Cardiac muscle cell (in vitro differentiated cells and primary cell): Measurements from ENCODE around the gene OR8J3. TPM values are rescaled to one million over a fixed set of nuclear protein-coding genes. Genes with fewer than 3 reads are reported as not detected.

ENCODE experiments used
- DNase-seq, 2 donors: peaks; one replicate each; pipeline versions ENCODE4 v3.0.0 to v3.0.0-alpha.2; 2010 to 2017; ENCODE audit warnings: low read depth in 1 of 2, low spot score in 1 of 2
- H3K27ac ChIP-seq: fragments of 200-600 bp; sonication (generic); 2 replicates; pipeline ENCODE4 v1.5.1; 2016
- H3K27me3 ChIP-seq: fragments of 200-600 bp; sonication (generic); 2 replicates; pipeline ENCODE4 v1.6.0; 2016; ENCODE audit warnings: control low read depth
- H3K36me3 ChIP-seq: fragments of 200-600 bp; sonication (generic); 2 replicates; pipeline ENCODE4 v1.5.1; 2016; ENCODE audit warnings: control low read depth
- H3K4me1 ChIP-seq: fragments of 200-600 bp; sonication (generic); 2 replicates; pipeline ENCODE4 v1.8.1; 2017; ENCODE audit warnings: low read depth, mild to moderate bottlenecking, mixed run types
- H3K4me3 ChIP-seq: fragments of 200-600 bp; sonication (generic); 2 replicates; pipeline ENCODE4 v1.5.1; 2016; ENCODE audit warnings: mild to moderate bottlenecking
- H3K9me3 ChIP-seq: fragments of 200-600 bp; sonication (generic); 2 replicates; pipeline ENCODE4 v1.5.1; 2017; ENCODE audit warnings: low read depth, mild to moderate bottlenecking, control low read depth
- polyA plus RNA-seq: library from polyadenylated mRNA; unstranded; fragments of >200 nt; fragmentation: Nextera tagmentation; extraction: Ambion mirVana; gene quantifications from 2 replicates; pipeline ENCODE4 v1.2.1, GENCODE V29; 2016
- total RNA-seq: library from RNA; depleted of rRNA; stranded (reverse); fragments of >200 nt; gene quantifications from 2 replicates; pipeline ENCODE4 v1.2.3, GENCODE V29; 2016
- TF ChIP-seq, protein P1 (sequence below): IDR thresholded peaks from 2 replicates; pipeline ENCODE4 v1.5.1; 2012; ENCODE audit warnings: low read depth, mild to moderate bottlenecking, low read length

The OR8J3 gene
- total RNA-seq (not detected in 2 replicates), polyA plus RNA-seq (not detected in 2 replicates)

DNA sequence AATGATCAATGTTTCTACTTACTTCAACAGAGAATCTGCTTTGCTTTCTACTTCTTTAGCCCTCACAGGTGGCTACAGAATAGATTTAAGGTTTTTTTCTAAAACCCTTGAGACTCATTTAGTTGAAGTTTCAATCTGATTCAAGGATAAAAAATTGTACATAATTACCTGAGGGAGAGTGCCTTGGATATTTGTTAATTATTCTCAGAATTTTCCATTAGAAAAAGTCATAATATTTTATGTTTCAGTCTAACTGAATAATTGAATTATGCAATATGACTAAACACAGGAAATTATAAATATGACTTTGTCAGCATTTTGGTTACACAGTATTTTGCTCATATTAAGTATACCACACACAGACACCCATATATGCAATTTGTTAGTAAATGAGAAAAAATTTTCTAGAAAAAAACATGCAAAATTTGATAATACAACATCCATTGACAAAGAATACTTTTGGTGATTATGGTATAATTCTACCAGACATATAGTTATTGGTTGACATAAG, at the start of gene OR8J3:
TSS of gene OR8J3 (minus strand) at position 51 of the 511 bp plus-strand sequence. CDS start 2,483 bp downstream, outside the sequence.
- Histone ChIP-seq H3K36me3 (no peaks in the 10 kb centered on the region), H3K4me3 (no peak within 1 kb of the TSS), H3K27ac (no peak within 1 kb of the TSS), H3K4me1 (no peaks in the 10 kb centered on the region), H3K9me3 (no peaks in the 10 kb centered on the region), H3K27me3 (no peaks in the 10 kb centered on the region)
- TF ChIP-seq, protein P1, sequence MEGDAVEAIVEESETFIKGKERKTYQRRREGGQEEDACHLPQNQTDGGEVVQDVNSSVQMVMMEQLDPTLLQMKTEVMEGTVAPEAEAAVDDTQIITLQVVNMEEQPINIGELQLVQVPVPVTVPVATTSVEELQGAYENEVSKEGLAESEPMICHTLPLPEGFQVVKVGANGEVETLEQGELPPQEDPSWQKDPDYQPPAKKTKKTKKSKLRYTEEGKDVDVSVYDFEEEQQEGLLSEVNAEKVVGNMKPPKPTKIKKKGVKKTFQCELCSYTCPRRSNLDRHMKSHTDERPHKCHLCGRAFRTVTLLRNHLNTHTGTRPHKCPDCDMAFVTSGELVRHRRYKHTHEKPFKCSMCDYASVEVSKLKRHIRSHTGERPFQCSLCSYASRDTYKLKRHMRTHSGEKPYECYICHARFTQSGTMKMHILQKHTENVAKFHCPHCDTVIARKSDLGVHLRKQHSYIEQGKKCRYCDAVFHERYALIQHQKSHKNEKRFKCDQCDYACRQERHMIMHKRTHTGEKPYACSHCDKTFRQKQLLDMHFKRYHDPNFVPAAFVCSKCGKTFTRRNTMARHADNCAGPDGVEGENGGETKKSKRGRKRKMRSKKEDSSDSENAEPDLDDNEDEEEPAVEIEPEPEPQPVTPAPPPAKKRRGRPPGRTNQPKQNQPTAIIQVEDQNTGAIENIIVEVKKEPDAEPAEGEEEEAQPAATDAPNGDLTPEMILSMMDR = no peak
- no peak for DNase-seq

GRCh38 chr11:56188602-56189001, 48.6 kb upstream of the OR8J3 start:
- H3K9me3 ChIP-seq = no peaks in the 10 kb centered on the region
- no peak overlapping the region for H3K27ac ChIP-seq
- TF ChIP-seq, protein P1 = no peak
- no peak overlapping the region for H3K4me3 ChIP-seq
- DNase-seq = no peak
- H3K4me1 ChIP-seq = no peaks in the 10 kb centered on the region
- no peaks in the 10 kb centered on the region for H3K27me3 ChIP-seq
- no peaks in the 10 kb centered on the region for H3K36me3 ChIP-seq

DNA sequence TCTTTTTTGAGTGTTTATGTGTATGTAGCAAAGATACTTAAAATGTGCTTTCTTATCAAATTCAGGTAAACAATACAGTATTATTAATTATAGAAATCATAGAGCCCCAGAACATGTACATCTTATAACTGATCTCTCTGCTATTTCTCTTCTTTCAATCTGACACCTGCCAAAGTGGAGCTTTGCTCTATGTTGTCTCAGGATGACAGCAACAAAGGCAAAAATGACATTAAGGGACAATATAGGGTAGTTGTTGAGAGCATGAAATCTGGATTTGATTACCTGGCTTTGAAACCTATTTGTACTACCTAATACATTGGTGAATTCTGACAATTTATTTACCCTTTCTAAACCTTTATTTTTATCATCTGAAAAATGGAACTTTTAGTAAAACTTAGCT, 43.5 kb upstream of the OR8J3 start:
- Histone ChIP-seq H3K9me3 (no peaks in the 10 kb centered on the region), H3K4me1 (no peaks in the 10 kb centered on the region), H3K27me3 (no peaks in the 10 kb centered on the region), H3K27ac (no peak overlapping the region), H3K4me3 (no peak overlapping the region), H3K36me3 (no peaks in the 10 kb centered on the region)
- no peak for DNase-seq
- TF ChIP-seq, protein P1 = no peak

- TF ChIP-seq, protein P1 = no peak
- Histone ChIP-seq H3K4me3 (no peak within 1 kb of the TSS), H3K4me1 (no peaks in the 10 kb centered on the region), H3K27ac (no peak within 1 kb of the TSS), H3K9me3 (no peaks in the 10 kb centered on the region), H3K27me3 (no peaks in the 10 kb centered on the region), H3K36me3 (no peaks in the 10 kb centered on the region)
- DNase-seq = no peak
Measured at GRCh38 chr11:56176318-56176717, 36.3 kb upstream of the OR8J3 start, which contains the start of gene OR5J2. TSS of gene OR5J2 (plus strand) at chr11:56176618. CDS start at chr11:56176618, 0 bp downstream.

GRCh38 chr11:56172256-56172830, 32.3 kb upstream of the OR8J3 start:
- TF ChIP-seq, protein P1 = no peak
- no peaks in the 10 kb centered on the region for H3K9me3 ChIP-seq

More at GRCh38 chr11:56172256-56172830, 32.3 kb upstream of the OR8J3 start:
- H3K36me3 ChIP-seq = no peaks in the 10 kb centered on the region
- DNase-seq = no peak
- no peak overlapping the region for H3K27ac ChIP-seq
- no peaks in the 10 kb centered on the region for H3K27me3 ChIP-seq
- H3K4me1 ChIP-seq = no peaks in the 10 kb centered on the region
- H3K4me3 ChIP-seq = no peak overlapping the region
